Measurements from ENCODE around the gene IGFBP2.
A peak's percentile ranks its signal among the peaks of the same experiment; 100 is the strongest.

Gene IGFBP2

GRCh38 chr2:216702756-216703155, 69.5 kb downstream of the IGFBP2 start:
- DNase-seq (ENCODE audit: low spot score), result no peak

- DNase-seq (ENCODE audit: low spot score), result peak; percentile 69
These were observed 77.5 kb downstream of the IGFBP2 start for GRCh38 chr2:216710551-216711301.

- no peak for DNase-seq (ENCODE audit: low spot score)
These were observed 78.1 kb downstream of the IGFBP2 start for GRCh38 chr2:216711348-216711747.

- peak; percentile 90 for DNase-seq (ENCODE audit: low spot score)
These were observed 80.6 kb downstream of the IGFBP2 start for GRCh38 chr2:216713691-216714336.

All from GM03348 (cell line).